GM15510 (cell line): ENCODE measurements around the gene CNTFR.

Experiments
- POLR2A ChIP-seq: IDR thresholded peaks from 3 replicates; pipeline ENCODE4 v1.6.1; 2011; ENCODE audit warnings: borderline replicate concordance; ENCODE audit not compliant: insufficient read length; ENCODE audit errors: extremely low read depth

Gene CNTFR, protein sequence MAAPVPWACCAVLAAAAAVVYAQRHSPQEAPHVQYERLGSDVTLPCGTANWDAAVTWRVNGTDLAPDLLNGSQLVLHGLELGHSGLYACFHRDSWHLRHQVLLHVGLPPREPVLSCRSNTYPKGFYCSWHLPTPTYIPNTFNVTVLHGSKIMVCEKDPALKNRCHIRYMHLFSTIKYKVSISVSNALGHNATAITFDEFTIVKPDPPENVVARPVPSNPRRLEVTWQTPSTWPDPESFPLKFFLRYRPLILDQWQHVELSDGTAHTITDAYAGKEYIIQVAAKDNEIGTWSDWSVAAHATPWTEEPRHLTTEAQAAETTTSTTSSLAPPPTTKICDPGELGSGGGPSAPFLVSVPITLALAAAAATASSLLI

DNA sequence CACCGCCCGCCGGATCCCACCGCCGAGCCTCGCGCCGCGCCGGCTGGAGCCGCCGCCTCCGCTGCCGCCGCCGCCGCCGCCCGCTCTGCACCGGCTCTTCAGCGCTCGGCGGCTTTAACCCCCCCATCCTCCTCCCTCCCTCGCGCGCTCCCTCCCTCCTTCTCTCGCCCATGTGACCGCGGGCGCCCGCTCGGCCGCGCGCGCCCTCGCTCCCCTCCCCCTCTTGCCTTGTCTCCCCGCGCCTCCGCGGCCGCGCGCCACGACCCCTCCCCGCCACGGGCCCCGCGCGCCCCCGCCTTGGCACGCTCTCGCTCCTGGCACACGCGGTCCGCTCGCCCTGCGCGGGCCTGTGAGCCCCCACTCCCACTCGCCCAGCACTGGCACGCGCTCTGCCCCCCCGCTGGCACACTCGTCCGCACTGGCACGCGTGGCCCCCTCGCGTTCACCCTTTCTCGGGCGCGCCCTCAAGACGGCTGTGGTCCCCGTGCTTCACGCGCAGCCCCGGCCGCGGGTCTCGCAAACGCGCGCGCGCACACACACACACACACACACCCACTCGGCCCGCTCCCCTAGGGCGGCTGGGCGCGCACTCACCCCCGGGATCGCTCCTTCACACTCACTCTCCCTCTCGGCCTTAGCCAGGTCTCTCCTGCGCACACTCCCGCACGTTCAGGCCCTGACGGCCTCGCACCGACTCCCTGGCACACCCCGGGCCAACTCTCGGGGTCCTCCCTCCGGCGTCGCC is at the start of gene CNTFR:
Gene CNTFR, minus strand, starts transcription at position 89 of the 745 bp plus-strand sequence. CDS start 20,743 bp downstream, outside the sequence.
- no peak for TF ChIP-seq POLR2A

DNA sequence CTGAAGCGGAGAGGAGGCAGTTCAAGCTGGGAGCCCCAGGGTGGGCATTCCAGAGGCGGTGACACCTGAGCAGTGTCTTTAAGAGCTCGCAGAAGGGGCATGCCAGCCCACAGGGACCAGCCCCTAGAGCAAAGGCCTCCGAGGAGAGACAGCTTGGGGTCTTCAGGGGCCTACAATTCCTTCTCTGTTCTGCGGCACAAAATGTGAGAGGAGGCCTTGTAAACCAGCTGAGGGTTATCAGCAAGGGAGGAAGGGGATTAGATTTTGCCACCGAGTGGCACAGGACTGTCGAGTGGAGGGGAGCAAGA is 48.6 kb upstream of the CNTFR start:
- TF ChIP-seq POLR2A: no peak

DNA sequence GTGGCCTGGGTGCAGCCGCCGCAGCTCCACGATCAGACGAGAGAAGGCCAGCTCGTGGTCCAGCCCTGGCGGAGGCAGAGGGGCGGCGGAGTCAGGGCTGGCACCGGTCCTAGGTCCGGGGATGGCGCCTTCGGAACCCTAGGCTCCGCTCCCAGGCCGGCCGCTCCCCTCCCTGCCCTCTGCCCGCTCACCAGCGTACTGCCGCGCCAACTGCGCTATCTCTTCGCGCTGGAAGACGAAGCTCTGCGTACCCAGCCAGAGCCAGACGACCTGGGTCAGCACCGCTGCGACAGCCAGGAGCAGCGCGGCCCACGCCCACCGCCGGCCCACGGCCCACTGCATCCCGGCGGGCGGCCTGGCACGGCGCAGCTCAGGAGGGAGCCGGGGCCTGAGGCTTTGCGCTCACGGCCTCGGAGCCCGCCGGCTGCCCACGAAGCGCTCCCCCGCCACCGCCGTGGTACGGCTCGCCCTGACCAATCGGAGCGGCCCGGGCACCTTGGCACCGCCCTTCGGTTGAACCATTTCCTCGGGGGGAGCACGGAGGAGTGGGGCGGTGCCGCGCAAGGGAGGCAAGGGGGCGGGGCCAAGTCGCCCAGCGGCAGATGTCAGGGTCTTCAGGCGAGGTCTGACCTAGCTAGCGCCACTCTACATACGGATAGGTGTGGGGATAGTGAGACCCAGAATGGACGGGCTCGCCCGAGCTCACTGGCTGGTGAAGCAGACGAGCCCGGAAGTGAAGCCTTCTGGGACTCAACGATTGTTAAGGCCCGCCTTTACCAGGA is 48.0 kb upstream of the CNTFR start, which contains the start of gene SIGMAR1:
Gene SIGMAR1, minus strand, starts transcription at position 432 of the 782 bp plus-strand sequence. Its CDS starts 90 bp downstream, at position 342.
- peak; percentile 71 for TF ChIP-seq POLR2A

DNA sequence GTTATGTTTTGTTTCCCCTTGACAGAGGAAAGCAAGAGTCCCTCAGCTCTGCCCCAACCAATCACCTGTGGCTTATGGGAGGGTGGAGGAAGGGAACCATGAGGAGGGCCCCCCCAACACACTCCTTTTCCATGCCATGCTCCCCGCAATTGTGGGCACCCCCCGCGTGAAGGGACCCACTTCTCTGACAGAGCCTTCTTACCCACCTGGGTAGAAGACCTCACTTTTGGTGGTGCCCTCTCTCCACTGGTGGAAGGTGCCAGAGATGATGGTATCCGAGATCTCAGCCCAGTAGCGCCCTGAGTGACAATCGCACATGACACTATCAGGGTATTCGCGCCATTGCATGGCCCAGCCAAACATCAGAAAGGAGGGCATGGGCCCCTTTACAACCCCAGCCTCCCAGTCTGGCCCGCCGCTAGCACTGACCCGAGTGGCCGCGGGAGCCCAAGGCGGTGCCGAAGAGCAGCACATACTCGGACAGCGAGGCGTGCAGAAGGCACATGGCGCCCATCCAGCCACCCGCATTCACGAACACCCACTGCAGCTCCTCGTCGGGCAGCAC is 47.3 kb upstream of the CNTFR start:
- TF ChIP-seq POLR2A: no peak

DNA sequence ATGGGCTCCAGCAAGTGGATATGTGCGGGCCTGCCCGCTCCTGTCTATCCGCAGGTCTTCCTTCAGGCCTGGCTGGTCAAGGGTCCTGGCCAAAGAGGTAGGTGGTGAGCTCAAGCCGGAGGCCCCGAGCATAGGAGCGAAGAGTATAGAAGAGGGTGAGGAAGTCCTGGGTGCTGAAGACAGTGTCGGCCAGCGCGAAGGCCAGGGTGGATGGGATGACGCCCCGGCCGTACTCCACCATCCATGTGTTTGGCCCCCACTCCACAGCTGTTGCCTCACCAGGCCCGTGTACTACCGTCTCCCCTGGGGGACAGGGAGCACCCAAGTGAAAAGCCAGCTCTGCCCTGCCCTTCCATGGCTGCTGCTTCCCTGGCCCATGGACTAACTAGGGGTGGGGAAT is 46.0 kb upstream of the CNTFR start:
- no peak for TF ChIP-seq POLR2A

DNA sequence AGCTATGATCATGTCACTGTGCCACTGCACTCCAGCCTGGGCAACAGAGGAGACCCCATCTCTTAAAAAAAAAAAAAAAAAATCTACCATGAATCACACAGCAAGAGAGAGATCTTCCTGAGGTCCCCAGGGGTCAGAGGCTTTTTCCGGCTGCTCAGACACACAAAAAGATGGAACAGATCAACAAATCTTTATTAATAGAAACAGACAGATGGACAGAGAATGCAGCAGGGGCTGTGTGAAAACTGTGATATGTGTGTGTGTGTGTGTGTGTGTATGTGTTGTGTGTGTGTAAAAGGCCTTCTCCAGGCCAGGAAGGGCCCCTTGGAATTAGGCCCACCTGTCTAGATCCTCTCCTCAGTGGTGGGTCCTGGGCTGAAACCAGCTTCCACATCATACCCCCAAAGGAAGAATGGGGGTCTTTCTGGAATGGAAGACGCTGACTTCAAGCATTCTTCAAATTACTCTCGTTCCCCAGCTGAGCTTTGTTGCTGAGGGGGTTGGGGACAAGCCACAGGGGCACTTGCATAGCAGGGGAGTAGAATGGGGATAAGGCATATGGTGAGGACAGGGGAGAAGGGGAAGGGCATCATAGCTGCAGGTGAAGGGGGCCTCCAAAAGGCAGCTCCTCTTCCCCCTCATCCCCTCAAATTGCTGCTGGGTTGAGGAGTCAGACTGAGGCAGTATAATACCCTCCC is 45.2 kb upstream of the CNTFR start:
- TF ChIP-seq POLR2A: no peak

DNA sequence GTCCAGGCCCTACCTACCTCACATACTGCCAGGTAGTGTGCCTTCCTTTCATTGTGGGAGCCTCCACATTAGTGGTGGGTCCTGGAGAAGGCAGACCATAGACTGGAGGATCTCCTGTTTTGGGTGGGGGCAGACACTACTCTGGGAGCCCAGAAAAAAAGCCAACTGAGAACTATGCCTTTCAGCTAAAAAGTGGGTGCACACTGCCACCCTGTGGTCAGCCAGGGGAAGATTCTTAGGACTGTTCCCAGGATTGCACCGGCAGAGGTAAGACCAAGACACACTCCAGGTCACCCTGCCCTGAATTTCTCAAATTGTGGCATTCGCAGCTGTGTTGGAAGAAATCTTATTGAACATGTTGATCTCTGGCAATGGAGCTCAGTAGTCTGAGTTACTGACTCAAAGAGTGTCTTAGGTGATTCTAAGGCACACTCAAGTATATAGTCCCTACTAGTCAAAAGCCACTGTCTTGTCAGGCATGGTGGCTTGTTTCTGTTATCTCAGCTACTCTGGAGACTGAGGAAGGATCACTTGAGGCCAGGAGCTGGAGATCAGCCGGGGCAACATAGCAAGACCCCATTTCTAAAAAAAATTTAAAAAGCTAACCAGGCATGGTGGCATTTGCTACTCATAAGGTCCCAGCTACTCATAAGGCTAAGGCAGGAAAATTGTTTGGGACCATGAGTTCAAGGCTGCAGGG is 44.5 kb upstream of the CNTFR start:
- no peak for TF ChIP-seq POLR2A

DNA sequence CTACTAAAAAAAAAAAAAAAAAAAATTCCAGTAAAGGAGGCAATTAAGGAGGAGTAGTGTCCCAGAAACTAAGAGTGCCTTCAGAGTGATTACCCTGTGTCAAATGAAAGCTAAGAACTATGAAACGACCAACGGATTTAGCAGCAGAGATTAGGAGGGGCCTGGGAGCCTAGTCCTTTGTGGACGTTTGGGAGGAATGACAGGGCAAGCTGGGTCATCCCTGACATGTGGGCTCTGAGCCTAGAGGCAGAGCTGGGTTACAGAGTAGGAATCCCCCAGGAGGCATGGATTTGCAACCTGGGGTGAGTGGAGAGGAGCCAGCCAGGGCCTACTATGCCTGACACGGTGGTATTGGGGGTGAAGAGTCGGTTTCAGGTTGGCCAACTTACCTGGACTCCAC is 43.6 kb upstream of the CNTFR start:
- TF ChIP-seq POLR2A: no peak

DNA sequence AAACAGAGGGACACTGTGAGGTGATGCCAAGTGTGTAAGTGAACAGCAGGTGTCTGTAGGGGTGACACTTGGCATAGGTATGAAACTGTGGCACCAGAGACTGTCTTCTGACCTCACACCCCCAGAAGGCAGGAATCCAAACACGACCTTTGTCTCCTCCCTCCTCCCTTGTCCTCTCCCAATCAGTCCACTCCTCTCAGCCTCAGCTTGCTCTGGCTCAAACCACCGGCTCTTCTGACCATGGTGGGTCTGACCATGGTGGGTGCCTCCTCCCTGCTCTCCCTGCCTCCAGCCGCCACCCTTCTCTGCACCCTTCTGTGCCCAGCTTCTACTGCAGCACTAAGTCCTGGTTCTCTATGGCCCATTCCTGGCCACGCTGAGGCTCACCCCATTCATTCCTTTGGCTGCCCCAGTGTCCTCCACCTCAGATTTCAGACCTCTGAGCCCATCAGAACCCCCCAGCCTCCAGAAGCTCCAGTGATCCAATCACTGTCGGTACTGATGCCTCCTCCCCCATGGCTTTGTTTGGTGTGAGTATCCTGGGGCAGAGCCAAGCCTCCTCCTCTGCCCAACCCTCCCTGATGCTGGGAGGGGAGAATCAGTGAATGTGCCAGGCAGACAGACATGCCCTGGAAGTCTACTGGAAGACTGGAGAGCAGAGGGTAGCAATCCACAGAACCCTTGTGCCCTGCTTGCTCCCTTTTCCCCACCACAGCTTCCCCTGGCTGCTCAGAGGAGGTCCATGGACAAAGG is 41.1 kb upstream of the CNTFR start:
- TF ChIP-seq POLR2A: no peak

DNA sequence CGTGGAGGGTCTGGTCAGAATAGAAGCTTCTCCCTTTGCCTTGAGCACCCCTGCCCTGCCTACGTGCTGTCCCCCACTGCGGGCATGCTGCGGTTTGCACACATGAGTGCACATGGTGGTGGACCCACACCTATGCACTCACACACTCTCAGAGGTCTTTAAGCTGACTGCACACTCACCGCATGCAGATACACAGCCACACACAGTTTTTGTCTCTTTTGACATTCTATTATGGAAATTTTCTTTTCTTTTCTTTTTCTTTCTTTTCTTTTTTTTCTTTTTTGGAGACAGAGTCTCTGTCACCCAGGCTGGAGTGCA is 39.9 kb upstream of the CNTFR start:
- no peak for TF ChIP-seq POLR2A

DNA sequence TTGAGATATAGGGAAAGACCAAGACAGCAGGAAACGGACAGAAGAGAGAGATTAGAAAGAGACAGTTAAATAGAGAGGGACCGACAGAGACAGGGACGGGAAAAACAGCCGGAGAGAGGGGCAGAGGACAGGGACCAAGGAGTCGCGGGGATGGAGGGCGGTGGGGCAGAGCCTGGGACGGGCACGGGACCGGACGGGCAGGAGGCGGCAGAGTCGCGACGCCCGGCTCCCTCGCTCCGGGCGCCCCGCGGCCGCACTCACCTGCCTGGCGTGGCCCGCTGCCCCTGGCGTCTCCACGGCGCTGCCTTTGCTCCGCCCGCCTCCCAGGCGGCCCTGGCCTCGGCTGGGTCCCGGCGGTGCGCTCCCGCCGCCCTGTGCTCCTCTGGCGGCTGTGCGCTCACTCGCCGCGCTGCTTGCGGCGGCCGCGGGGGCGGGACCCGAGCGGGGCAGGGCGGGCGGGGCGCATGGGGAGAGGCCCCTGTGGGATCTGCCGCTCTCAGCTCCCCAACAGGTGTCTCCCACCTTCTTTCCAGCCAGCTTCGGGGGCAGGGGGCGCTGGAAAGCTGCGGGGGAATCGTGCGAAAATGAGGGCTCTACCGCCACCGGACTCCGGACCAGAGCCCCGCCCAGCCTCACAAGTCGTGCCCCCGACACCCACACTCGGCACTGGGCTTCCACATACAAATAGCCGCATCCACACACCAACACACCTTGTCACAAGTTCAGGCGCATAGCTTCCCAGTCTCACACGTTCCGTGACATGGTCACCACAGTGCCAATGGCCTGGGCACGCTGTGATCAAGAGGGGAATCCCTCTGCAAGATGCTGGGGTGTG is 39.3 kb upstream of the CNTFR start, which contains the start of gene ARID3C:
Gene ARID3C, minus strand, starts transcription at position 411 of the 835 bp plus-strand sequence. CDS start 1,052 bp downstream, outside the sequence.
- no peak for TF ChIP-seq POLR2A

DNA sequence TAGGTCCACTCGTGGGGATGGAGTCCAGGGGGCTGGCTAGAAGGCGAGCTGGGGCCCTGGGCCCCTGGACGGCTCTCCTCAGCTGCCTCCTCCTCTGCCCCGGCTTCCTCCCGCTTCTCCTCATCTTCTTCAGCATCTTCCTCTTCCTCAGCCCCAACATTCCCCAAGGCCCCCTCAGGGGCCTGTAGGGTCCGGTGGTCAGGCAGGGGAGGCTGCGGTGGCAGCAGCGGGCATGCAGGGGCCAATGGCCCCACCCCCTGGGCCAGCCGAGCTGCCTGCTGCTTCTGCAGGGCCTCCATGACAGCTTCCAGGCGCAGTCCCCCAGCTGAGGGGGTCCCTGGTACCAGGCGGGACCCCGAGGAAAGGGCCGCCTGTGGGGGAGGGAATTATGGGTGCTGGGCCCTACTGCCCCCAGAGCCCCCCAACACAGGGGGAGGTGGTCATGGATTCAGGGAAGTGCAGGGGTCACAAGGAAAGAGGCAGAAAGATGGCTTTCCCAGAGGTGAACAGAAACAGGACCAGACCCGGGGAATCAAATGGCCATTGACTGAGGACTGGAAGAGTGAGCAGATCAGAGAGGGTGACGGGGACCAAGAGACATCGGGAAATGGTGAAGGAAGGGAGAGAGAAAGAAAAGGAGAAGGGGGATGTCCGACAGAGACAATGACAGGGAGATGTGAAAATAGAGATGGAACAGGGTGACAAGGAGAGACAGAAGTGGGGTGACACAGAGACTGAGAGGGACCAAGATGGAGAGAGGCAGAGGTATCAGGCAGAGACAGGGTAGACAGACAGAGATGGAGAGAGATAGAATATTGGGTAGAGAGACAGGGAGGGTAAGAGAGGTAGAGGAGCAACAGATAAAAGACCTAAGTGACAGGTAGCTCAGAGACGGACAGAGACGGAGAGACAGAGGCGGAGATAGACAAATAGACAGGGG is 38.5 kb upstream of the CNTFR start:
- no peak for TF ChIP-seq POLR2A

DNA sequence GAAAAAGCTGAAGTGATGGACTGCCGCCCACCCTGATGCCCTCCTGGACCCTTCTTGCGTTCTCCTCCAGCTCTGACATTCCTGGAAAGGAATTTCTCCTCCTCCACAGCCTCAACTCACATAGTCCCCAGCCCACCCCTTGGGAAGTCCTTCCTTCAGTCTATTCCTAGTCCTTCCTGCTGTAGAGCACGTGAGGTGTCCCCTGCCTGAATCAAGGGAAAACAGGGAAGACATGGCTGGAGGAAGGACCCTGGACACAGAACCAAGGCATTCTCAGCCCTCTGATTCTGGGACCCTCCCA is 35.6 kb upstream of the CNTFR start:
- TF ChIP-seq POLR2A: no peak
